ENCODE measurements around the gene RMDN3.

Gene RMDN3

GRCh38 chr15:40790718-40791117 is 35.7 kb upstream of the RMDN3 start:
- Histone ChIP-seq H3K27ac (no peak overlapping the region), H3K27me3 (ENCODE audit: insufficient read depth, low read depth) (no peaks in the 10 kb centered on the region), H4K20me1 (ENCODE audit: insufficient read depth) (no peaks in the 10 kb centered on the region), H3K4me2 (no peak overlapping the region), H3K9ac (no peak overlapping the region), H3K4me1 (ENCODE audit: low read depth, poor library complexity, severe bottlenecking) (peaks cover 40% of the 10 kb centered on the region), H2AFZ (ENCODE audit: low read depth) (no peak overlapping the region), H3K4me3 (IDR thresholded peaks at IDR 0.05; ENCODE audit: insufficient read depth, low read depth, low read length) (no peak overlapping the region), H3K79me2 (ENCODE audit: insufficient read depth, low read depth) (no peaks in the 10 kb centered on the region), H3K36me3 (ENCODE audit: insufficient read depth) (no peaks in the 10 kb centered on the region)
- TF ChIP-seq, protein P1, sequence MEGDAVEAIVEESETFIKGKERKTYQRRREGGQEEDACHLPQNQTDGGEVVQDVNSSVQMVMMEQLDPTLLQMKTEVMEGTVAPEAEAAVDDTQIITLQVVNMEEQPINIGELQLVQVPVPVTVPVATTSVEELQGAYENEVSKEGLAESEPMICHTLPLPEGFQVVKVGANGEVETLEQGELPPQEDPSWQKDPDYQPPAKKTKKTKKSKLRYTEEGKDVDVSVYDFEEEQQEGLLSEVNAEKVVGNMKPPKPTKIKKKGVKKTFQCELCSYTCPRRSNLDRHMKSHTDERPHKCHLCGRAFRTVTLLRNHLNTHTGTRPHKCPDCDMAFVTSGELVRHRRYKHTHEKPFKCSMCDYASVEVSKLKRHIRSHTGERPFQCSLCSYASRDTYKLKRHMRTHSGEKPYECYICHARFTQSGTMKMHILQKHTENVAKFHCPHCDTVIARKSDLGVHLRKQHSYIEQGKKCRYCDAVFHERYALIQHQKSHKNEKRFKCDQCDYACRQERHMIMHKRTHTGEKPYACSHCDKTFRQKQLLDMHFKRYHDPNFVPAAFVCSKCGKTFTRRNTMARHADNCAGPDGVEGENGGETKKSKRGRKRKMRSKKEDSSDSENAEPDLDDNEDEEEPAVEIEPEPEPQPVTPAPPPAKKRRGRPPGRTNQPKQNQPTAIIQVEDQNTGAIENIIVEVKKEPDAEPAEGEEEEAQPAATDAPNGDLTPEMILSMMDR (conservative IDR thresholded peaks at IDR 0.05; ENCODE audit: low read depth, low read length): no peak

- Histone ChIP-seq H3K4me3 (IDR thresholded peaks at IDR 0.05; ENCODE audit: insufficient read depth, low read depth, low read length) (no peak overlapping the region), H3K9ac (no peak overlapping the region), H4K20me1 (ENCODE audit: insufficient read depth) (no peaks in the 10 kb centered on the region), H3K79me2 (ENCODE audit: insufficient read depth, low read depth) (no peaks in the 10 kb centered on the region), H3K36me3 (ENCODE audit: insufficient read depth) (no peaks in the 10 kb centered on the region), H3K27ac (no peak overlapping the region), H3K4me1 (ENCODE audit: low read depth, poor library complexity, severe bottlenecking) (peaks cover 47% of the 10 kb centered on the region), H3K4me2 (no peak overlapping the region), H3K27me3 (ENCODE audit: insufficient read depth, low read depth) (no peaks in the 10 kb centered on the region), H2AFZ (ENCODE audit: low read depth) (no peak overlapping the region)
- TF ChIP-seq, protein P1 (conservative IDR thresholded peaks at IDR 0.05; ENCODE audit: low read depth, low read length): no peak
Measured at GRCh38 chr15:40789999-40790398, 34.9 kb upstream of the RMDN3 start.

DNA sequence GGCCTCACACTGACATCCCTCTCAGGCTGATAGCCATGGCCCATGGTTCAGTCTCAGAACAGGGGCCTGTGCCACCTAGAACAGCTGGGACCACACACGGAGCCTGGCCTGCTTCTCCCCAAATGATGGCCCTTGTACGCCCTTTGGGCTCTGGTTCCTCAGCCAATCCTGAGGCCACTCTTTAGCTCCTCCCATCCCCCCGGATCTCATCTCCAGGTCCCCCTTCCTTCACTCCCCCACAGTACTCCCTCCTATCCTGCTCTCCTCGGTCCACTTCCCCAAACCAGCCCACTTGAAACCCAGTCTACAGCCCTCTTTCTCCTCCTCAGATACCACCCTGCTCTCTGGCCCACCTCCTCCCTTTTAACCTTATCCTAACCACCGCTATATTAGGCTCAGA is 34.1 kb upstream of the RMDN3 start:
- H3K4me2 ChIP-seq: no peak overlapping the region; the same call in 1 of the 2 replicates
- no peaks in the 10 kb centered on the region for H4K20me1 ChIP-seq (ENCODE audit: insufficient read depth)
- H3K4me3 ChIP-seq (IDR thresholded peaks at IDR 0.05; ENCODE audit: insufficient read depth, low read depth, low read length): no peak overlapping the region
- H3K36me3 ChIP-seq (ENCODE audit: insufficient read depth): no peaks in the 10 kb centered on the region
- H3K27ac ChIP-seq: no peak overlapping the region
- H2AFZ ChIP-seq (ENCODE audit: low read depth): no peak overlapping the region
- H3K4me1 ChIP-seq (ENCODE audit: low read depth, poor library complexity, severe bottlenecking): peaks cover 47% of the 10 kb centered on the region
- no peaks in the 10 kb centered on the region; the same call in 1 of the 2 replicates for H3K79me2 ChIP-seq (ENCODE audit: insufficient read depth, low read depth)
- H3K9ac ChIP-seq: no peak overlapping the region
- H3K27me3 ChIP-seq (ENCODE audit: insufficient read depth, low read depth): no peaks in the 10 kb centered on the region
- TF ChIP-seq, protein P1 (conservative IDR thresholded peaks at IDR 0.05; ENCODE audit: low read depth, low read length): no peak

GRCh38 chr15:40787991-40788390 is 32.9 kb upstream of the RMDN3 start:
- peak overlapping the region; percentile 0; the same call in 1 of the 2 replicates for H3K9ac ChIP-seq
- H3K4me2 ChIP-seq: peak overlapping the region; percentile 67
- no peaks in the 10 kb centered on the region for H3K27me3 ChIP-seq (ENCODE audit: insufficient read depth, low read depth)
- H3K79me2 ChIP-seq (ENCODE audit: insufficient read depth, low read depth): no peaks in the 10 kb centered on the region; the same call in 1 of the 2 replicates
- H3K27ac ChIP-seq: peak overlapping the region; percentile 71
- no peak overlapping the region for H3K4me3 ChIP-seq (IDR thresholded peaks at IDR 0.05; ENCODE audit: insufficient read depth, low read depth, low read length)
- H3K4me1 ChIP-seq (ENCODE audit: low read depth, poor library complexity, severe bottlenecking): peaks cover 50% of the 10 kb centered on the region
- H2AFZ ChIP-seq (ENCODE audit: low read depth): peak overlapping the region; percentile 29; the same call in 1 of the 2 replicates
- TF ChIP-seq, protein P1 (conservative IDR thresholded peaks at IDR 0.05; ENCODE audit: low read depth, low read length): no peak
- H4K20me1 ChIP-seq (ENCODE audit: insufficient read depth): no peaks in the 10 kb centered on the region
- no peaks in the 10 kb centered on the region for H3K36me3 ChIP-seq (ENCODE audit: insufficient read depth)
